Measurements from ENCODE around the gene DGAT2.

- no peak for TF ChIP-seq EZH2 (IDR thresholded peaks at IDR 0.05; ENCODE audit: low read depth)
- TF ChIP-seq CTCF (conservative IDR thresholded peaks at IDR 0.05), result no peak
Measured at GRCh38 chr11:75725547-75726320, 42.8 kb upstream of the DGAT2 start.
